ENCODE results near the gene FARP2. TPM values are rescaled to one million over a fixed set of nuclear protein-coding genes. Genes with fewer than 3 reads are reported as not detected.
A peak's percentile ranks its signal among the peaks of the same experiment; 100 is the strongest.

Gene FARP2
- total and polyA plus RNA-seq, 2 of the 13 experiments (the other 11 are each of a cell fraction or from before 2014, with no cell fraction given) = 28.0 to 45.4 TPM

- peak; percentile 31; the same call in 1 of the 2 replicates for TF ChIP-seq ZBTB33 (CRISPR knock-in tag; IDR thresholded peaks at IDR 0.05)
- TF ChIP-seq HIC2 (CRISPR knock-in tag; IDR thresholded peaks at IDR 0.05; ENCODE audit: low read depth) = 0 out of 2 replicates have a peak, but pooled peaks have one; percentile 51
These were observed 186.2 kb downstream of the FARP2 start (continued) for GRCh38 chr2:241542278-241542605.

Small RNAs within 50 kb of the gene (microRNA-seq; reads per million reads assigned to microRNA genes)
- gene MIR3133 = not detected

Small RNAs within 50 kb of the gene (small RNA-seq; reads per million reads assigned to genes)
- gene MIR3133 (ENCODE audit: insufficient read depth in 2 of 3, insufficient read length in 3 of 3, low read depth in 2 of 3, low replicate concordance in 1 of 3) = 0 reads per million in 3 experiments

Other genes starting within 250 kb of the FARP2 start
- 16.0 and 17.0 TPM in 2 replicates for gene PASK, start 206.8 kb upstream of the FARP2 start, total RNA-seq (2016; rRNA removed; fragmentation: Illumina TruSeq; extraction: Trizol)
- gene PASK, start 206.8 kb upstream of the FARP2 start, polyA plus RNA-seq (2011; rRNA removed) = 6.9 and 7.1 TPM in 2 replicates
- gene PPP1R7, start 205.8 kb upstream of the FARP2 start, total RNA-seq (2016; rRNA removed; fragmentation: Illumina TruSeq; extraction: Trizol) = 67.9 and 77.2 TPM in 2 replicates
- 27.4 and 33.3 TPM in 2 replicates for gene PPP1R7, start 205.8 kb upstream of the FARP2 start, polyA plus RNA-seq (2011; rRNA removed)
- 3.7 and 4.9 TPM in 2 replicates for gene ANO7, start 167.6 kb upstream of the FARP2 start, total RNA-seq (2016; rRNA removed; fragmentation: Illumina TruSeq; extraction: Trizol)
- 4.1 and 4.9 TPM in 2 replicates for gene ANO7, start 167.6 kb upstream of the FARP2 start, polyA plus RNA-seq (2011; rRNA removed)
- gene HDLBP, start 40.6 kb upstream of the FARP2 start, total RNA-seq (2016; rRNA removed; fragmentation: Illumina TruSeq; extraction: Trizol) = 707 and 912 TPM in 2 replicates
- 434 and 464 TPM in 2 replicates for gene HDLBP, start 40.6 kb upstream of the FARP2 start, polyA plus RNA-seq (2011; rRNA removed)
- 493 and 750 TPM in 2 replicates for gene SEPTIN2, start 40.4 kb upstream of the FARP2 start, total RNA-seq (2016; rRNA removed; fragmentation: Illumina TruSeq; extraction: Trizol)
- 579 and 733 TPM in 2 replicates for gene SEPTIN2, start 40.4 kb upstream of the FARP2 start, polyA plus RNA-seq (2011; rRNA removed)
- 123 and 177 TPM in 2 replicates for gene STK25, start 152.3 kb downstream of the FARP2 start, total RNA-seq (2016; rRNA removed; fragmentation: Illumina TruSeq; extraction: Trizol)
- 481 and 626 TPM in 2 replicates for gene STK25, start 152.3 kb downstream of the FARP2 start, polyA plus RNA-seq (2011; rRNA removed)
- gene BOK, start 202.5 kb downstream of the FARP2 start, total RNA-seq (2016; rRNA removed; fragmentation: Illumina TruSeq; extraction: Trizol) = 30.2 and 35.5 TPM in 2 replicates
- 39.2 and 58.1 TPM in 2 replicates for gene BOK, start 202.5 kb downstream of the FARP2 start, polyA plus RNA-seq (2011; rRNA removed)

All from HepG2 (cell line).